Medulla oblongata (tissue), 1 donor: ENCODE data around the gene SARS1.

Experiments
- DNase-seq: peaks from one replicate; pipeline ENCODE4 v3.0.0-alpha.2; 2015; ENCODE audit errors: extremely low spot score

Gene SARS1

GRCh38 chr1:109262231-109263055 lies 48.7 kb downstream of the SARS1 start:
- no peak for DNase-seq

- DNase-seq = no peak
Observed at GRCh38 chr1:109263234-109263596, 49.5 kb downstream of the SARS1 start.

- peak; percentile 95 for DNase-seq
Observed at GRCh38 chr1:109263597-109264378, 50.1 kb downstream of the SARS1 start.

- no peak for DNase-seq
Observed at GRCh38 chr1:109264379-109264755, 50.6 kb downstream of the SARS1 start.

GRCh38 chr1:109265016-109265415 lies 51.3 kb downstream of the SARS1 start:
- no peak for DNase-seq

- no peak for DNase-seq
Observed at GRCh38 chr1:109265741-109266330, 52.1 kb downstream of the SARS1 start.

- DNase-seq = no peak
Observed at GRCh38 chr1:109266965-109267364, 53.2 kb downstream of the SARS1 start.

GRCh38 chr1:109267743-109268300 lies 54.1 kb downstream of the SARS1 start:
- no peak for DNase-seq

GRCh38 chr1:109268431-109269211 lies 54.9 kb downstream of the SARS1 start:
- DNase-seq = no peak

- DNase-seq = no peak
Observed at GRCh38 chr1:109269212-109269980, 55.7 kb downstream of the SARS1 start.

- DNase-seq = no peak
Observed at GRCh38 chr1:109269981-109270622, 56.4 kb downstream of the SARS1 start.

- DNase-seq = no peak
Observed at GRCh38 chr1:109270623-109271317, 57.1 kb downstream of the SARS1 start.

- no peak for DNase-seq
Observed at GRCh38 chr1:109271458-109271857, 57.7 kb downstream of the SARS1 start.

- DNase-seq = no peak
Observed at GRCh38 chr1:109272021-109272799, 58.5 kb downstream of the SARS1 start.

GRCh38 chr1:109272831-109273547 lies 59.3 kb downstream of the SARS1 start:
- DNase-seq = no peak

GRCh38 chr1:109273570-109274288 lies 60.0 kb downstream of the SARS1 start:
- DNase-seq = no peak
